ENCODE results near the gene EPGN. TPM values are rescaled to one million over a fixed set of nuclear protein-coding genes. Genes with fewer than 3 reads are reported as not detected.
A peak's percentile ranks its signal among the peaks of the same experiment; 100 is the strongest.

EPGN gene
- total RNA-seq, 1 donor from 2014 or later, result 7.9 TPM

GRCh38 chr4:74311696-74312313, 3.5 kb downstream of the EPGN start:
- H3K36me3 ChIP-seq (ENCODE audit: control insufficient read depth, insufficient read depth, low read length), result peaks cover 2% of the 10 kb centered on the region
- FAIRE-seq (no peak), DNase-seq (ENCODE audit: low read depth) (peak; percentile 69)

GRCh38 chr4:74314329-74314728, 6.1 kb downstream of the EPGN start:
- FAIRE-seq (no peak), DNase-seq (ENCODE audit: low read depth) (no peak)
- H3K36me3 ChIP-seq (ENCODE audit: control insufficient read depth, insufficient read depth, low read length), result peaks cover 2% of the 10 kb centered on the region
- TF ChIP-seq, protein P1, sequence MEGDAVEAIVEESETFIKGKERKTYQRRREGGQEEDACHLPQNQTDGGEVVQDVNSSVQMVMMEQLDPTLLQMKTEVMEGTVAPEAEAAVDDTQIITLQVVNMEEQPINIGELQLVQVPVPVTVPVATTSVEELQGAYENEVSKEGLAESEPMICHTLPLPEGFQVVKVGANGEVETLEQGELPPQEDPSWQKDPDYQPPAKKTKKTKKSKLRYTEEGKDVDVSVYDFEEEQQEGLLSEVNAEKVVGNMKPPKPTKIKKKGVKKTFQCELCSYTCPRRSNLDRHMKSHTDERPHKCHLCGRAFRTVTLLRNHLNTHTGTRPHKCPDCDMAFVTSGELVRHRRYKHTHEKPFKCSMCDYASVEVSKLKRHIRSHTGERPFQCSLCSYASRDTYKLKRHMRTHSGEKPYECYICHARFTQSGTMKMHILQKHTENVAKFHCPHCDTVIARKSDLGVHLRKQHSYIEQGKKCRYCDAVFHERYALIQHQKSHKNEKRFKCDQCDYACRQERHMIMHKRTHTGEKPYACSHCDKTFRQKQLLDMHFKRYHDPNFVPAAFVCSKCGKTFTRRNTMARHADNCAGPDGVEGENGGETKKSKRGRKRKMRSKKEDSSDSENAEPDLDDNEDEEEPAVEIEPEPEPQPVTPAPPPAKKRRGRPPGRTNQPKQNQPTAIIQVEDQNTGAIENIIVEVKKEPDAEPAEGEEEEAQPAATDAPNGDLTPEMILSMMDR (IDR thresholded peaks at IDR 0.05; ENCODE audit: insufficient read depth, low read length, severe bottlenecking), result no peak
- no peak overlapping the region for H3K4me3 ChIP-seq (ENCODE audit: low read depth, low read length)
- no peaks in the 10 kb centered on the region for H3K27me3 ChIP-seq (ENCODE audit: control insufficient read depth, insufficient read depth, low read length)

More at GRCh38 chr4:74311696-74312313, 3.5 kb downstream of the EPGN start:
- Histone ChIP-seq H3K27me3 (ENCODE audit: control insufficient read depth, insufficient read depth, low read length) (no peaks in the 10 kb centered on the region), H3K4me3 (ENCODE audit: low read depth, low read length) (no peak overlapping the region)
- TF ChIP-seq, protein P1 (IDR thresholded peaks at IDR 0.05; ENCODE audit: insufficient read depth, low read length, severe bottlenecking), result peak; percentile 58

DNA sequence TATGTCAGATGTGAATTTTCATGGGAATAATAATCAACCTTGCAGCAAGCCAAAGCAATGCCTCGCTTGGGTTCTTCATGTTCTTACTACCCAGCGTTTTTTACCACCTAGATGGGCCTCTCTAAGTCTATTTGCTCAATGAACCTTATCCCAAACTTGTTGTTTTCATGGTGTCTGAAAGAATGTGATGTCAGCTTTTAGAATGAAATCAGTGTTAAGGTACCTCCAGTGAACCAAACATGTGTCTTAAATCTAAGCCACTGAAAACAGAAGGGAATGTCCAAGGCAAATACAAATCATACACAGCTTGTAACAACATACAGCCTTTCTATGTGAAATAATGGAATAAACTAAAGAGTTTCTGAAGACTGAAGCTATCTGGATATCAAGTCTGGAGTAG, 6.7 kb downstream of the EPGN start:
- DNase-seq (ENCODE audit: low read depth), result no peak
- no peak for FAIRE-seq
- TF ChIP-seq, protein P1 (IDR thresholded peaks at IDR 0.05; ENCODE audit: insufficient read depth, low read length, severe bottlenecking), result no peak
- peaks cover 2% of the 10 kb centered on the region for H3K36me3 ChIP-seq (ENCODE audit: control insufficient read depth, insufficient read depth, low read length)
- no peak overlapping the region for H3K4me3 ChIP-seq (ENCODE audit: low read depth, low read length)
- H3K27me3 ChIP-seq (ENCODE audit: control insufficient read depth, insufficient read depth, low read length), result no peaks in the 10 kb centered on the region

DNA sequence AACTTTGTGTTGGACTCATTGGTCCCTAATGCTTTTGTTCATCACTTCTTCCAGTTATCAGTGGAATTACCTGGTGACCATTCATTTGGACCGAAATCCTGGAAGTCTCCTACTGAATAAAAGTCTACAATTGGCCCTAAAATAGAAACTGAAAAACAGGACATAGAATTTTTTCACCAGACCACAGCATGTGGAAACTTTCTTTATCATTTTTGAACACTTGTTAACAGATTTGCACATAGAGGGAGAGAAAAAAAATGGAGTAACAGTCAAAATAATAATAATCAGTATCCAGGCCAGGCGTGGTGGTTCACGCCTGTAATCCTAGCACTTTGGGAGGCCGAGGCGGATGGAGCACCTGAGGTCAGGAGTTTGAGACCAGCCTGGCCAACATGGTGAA, 7.1 kb downstream of the EPGN start:
- Histone ChIP-seq H3K36me3 (ENCODE audit: control insufficient read depth, insufficient read depth, low read length) (peaks cover 2% of the 10 kb centered on the region), H3K27me3 (ENCODE audit: control insufficient read depth, insufficient read depth, low read length) (no peaks in the 10 kb centered on the region), H3K4me3 (ENCODE audit: low read depth, low read length) (no peak overlapping the region)
- FAIRE-seq (no peak), DNase-seq (ENCODE audit: low read depth) (no peak)
- TF ChIP-seq, protein P1 (IDR thresholded peaks at IDR 0.05; ENCODE audit: insufficient read depth, low read length, severe bottlenecking), result no peak

GRCh38 chr4:74316397-74316796, 8.1 kb downstream of the EPGN start:
- peak; percentile 52 for DNase-seq (ENCODE audit: low read depth)
- Histone ChIP-seq H3K36me3 (ENCODE audit: control insufficient read depth, insufficient read depth, low read length) (peaks cover 2% of the 10 kb centered on the region), H3K27me3 (ENCODE audit: control insufficient read depth, insufficient read depth, low read length) (no peaks in the 10 kb centered on the region), H3K4me3 (ENCODE audit: low read depth, low read length) (no peak overlapping the region)
- TF ChIP-seq, protein P1 (IDR thresholded peaks at IDR 0.05; ENCODE audit: insufficient read depth, low read length, severe bottlenecking), result no peak
- no peak for FAIRE-seq
